ENCODE measurements around the gene BEGAIN.

The BEGAIN gene

GRCh38 chr14:100567877-100568163, 19.4 kb downstream of the BEGAIN start:
- no peak for DNase-seq (ENCODE audit: low read depth in 2 of 2)

GRCh38 chr14:100567009-100567876, 20.0 kb downstream of the BEGAIN start:
- DNase-seq (ENCODE audit: low read depth in 2 of 2): no peak

- no peak for DNase-seq (ENCODE audit: low read depth in 2 of 2)
Measured at GRCh38 chr14:100566586-100566985, 20.6 kb downstream of the BEGAIN start.

- DNase-seq (ENCODE audit: low read depth in 2 of 2): no peak
Measured at GRCh38 chr14:100566119-100566518, 21.1 kb downstream of the BEGAIN start.

GRCh38 chr14:100565650-100566049, 21.6 kb downstream of the BEGAIN start:
- no peak for DNase-seq (ENCODE audit: low read depth in 2 of 2)

GRCh38 chr14:100564512-100564911, 22.7 kb downstream of the BEGAIN start:
- DNase-seq (ENCODE audit: low read depth in 2 of 2): no peak

DNA sequence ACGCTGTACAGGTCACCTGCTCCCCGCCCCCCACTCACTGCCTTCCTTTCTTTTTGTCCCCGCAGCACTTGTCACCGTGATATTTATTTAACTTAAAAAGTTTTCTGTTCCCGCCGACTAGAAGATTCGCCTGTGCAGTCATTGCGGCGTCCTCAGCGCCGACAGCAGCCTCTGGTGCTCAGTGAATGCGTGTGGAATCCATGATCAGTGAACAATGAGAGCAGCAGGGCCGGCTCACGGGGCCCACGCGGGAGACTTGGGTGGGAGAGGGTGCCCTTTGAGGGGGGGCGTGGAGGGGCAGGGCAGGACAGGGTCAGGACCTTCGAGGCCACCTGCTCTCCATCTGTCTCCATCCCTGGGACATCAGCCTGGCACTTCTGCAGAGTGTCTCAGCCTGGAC, 24.5 kb downstream of the BEGAIN start:
- DNase-seq (ENCODE audit: low read depth in 2 of 2): no peak

GRCh38 chr14:100561005-100561404, 26.2 kb downstream of the BEGAIN start:
- DNase-seq (ENCODE audit: low read depth in 2 of 2): no peak

DNA sequence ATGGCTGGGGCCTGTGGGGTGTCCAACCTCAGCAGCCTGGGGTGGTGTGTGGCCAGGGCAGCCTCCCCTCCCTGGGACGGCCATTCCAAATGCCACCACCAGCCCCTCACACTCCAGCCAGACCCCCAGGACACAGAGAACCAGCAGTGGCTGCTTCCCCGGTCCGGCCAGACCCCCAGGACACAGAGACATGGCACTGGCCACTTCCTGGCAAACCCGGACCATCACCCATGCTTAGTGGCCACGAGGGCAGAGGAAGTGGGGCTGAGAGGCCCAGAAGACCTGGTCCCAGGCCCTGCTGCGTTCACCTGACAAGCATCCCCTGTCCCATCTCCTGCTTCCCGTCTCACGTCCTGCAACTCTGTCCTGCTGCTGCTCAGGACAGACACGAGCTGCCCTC, 26.7 kb downstream of the BEGAIN start:
- DNase-seq (ENCODE audit: low read depth in 2 of 2): no peak

DNA sequence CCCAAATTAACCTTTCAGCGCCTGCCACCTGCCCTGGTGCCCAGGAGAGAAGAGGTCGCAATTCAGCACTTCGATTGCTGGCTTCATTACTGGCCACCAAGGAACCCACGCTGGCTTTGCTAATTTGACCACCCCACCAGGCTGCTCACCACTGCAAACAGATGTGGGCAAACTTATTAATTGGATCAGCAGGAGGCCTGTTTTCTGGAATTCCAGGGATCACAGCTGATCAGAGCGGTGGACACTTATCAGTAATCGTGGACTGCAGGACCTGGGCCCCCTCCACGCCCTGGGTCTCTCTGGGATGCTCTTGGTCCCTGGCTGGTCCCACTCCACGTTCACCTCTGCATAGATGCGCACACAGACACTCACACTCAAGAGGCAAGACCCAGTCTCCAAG, 27.8 kb downstream of the BEGAIN start:
- DNase-seq (ENCODE audit: low read depth in 2 of 2): no peak

DNA sequence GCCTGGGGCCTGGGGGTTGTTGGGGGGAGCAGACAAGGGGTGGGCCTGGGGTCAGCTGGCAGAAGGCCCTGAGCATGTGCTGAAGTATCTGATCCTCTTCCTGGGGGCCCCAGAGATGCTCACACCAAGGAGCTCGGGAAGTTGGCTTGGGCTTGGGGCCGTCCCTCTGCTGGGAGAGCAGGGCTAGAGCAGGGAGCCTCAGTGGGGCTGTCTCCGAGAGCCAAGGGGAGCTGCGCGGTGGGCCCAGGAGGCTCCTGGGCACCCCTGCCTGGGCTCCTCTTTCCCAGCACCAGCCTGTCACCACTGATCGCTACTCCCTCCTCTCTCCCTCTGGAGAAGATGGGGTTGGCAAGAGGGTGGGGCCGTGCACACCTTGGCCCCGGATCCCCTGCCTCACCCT, 28.3 kb downstream of the BEGAIN start:
- no peak for DNase-seq (ENCODE audit: low read depth in 2 of 2)

GRCh38 chr14:100558226-100558625, 29.0 kb downstream of the BEGAIN start:
- DNase-seq (ENCODE audit: low read depth in 2 of 2): no peak

DNA sequence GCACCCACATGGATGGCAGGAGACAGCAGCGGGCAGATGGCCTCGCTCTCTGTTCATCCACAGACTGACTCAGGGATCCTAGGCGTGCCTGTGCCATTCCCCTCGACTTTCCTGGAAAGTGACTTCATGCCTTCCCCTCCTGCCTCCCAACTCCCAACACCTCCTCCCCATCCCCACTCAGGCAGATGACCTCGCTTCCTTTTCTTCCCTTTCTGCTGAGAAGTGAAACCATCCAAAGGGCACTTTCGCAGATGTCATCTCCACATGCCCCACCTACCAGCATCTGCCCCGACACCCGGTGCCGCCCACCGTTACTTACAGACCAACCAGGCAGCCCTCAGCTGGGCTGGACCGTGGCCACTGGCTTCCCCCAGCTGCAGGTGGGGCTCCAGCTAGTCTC, 29.6 kb downstream of the BEGAIN start:
- no peak for DNase-seq (ENCODE audit: low read depth in 2 of 2)

GRCh38 chr14:100556936-100557505, 30.2 kb downstream of the BEGAIN start:
- DNase-seq (ENCODE audit: low read depth in 2 of 2): no peak

GRCh38 chr14:100556140-100556475, 31.1 kb downstream of the BEGAIN start:
- no peak for DNase-seq (ENCODE audit: low read depth in 2 of 2)

- no peak for DNase-seq (ENCODE audit: low read depth in 2 of 2)
Measured at GRCh38 chr14:100555436-100556139, 31.6 kb downstream of the BEGAIN start.

- no peak for DNase-seq (ENCODE audit: low read depth in 2 of 2)
Measured at GRCh38 chr14:100554696-100555320, 32.4 kb downstream of the BEGAIN start.

DNA sequence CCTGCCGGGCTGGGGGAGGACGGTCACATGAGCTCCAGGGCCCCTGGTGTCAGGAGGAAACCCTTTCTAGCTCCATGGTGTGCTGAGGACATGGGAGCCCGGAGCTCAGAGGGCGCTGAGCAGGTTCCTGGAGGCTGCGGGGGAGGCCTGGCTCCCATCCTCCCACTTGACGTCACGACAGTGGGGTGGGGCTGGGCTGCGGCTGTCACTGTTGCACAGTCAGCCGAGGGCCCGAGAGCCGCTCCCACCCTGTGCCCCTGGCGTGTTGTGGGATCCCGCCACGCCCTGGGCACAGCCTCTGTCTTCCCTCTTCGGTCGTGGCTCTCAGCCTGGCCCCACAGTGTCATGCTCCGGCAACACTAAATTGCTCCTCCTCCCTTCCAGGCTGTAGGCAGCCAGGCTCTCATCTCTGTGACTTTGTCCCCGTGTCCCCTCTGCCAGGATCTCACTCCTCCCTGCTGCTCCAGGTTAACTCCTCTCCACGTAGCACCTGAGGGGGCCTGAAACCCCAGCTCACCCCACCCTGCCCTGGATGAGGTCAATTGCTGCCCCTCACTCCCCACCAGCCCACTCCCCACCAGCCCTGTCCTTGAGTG, 33.0 kb downstream of the BEGAIN start:
- DNase-seq (ENCODE audit: low read depth in 2 of 2): no peak

GRCh38 chr14:100553471-100553870, 33.7 kb downstream of the BEGAIN start:
- DNase-seq (ENCODE audit: low read depth in 2 of 2): no peak

GRCh38 chr14:100552524-100553125, 34.6 kb downstream of the BEGAIN start:
- DNase-seq (ENCODE audit: low read depth in 2 of 2): no peak

GRCh38 chr14:100551056-100551455, 36.2 kb downstream of the BEGAIN start:
- DNase-seq (ENCODE audit: low read depth in 2 of 2): no peak

Data from stimulated activated CD8-positive, alpha-beta memory T cell treated with anti-CD3 and anti-CD28 coated beads, Interleukin-15, amount 100 ng/mL, for 48 hours (primary cell).